ENCODE data around the gene RRAS2.

RRAS2 gene

GRCh38 chr11:14232652-14233051 is 126.3 kb downstream of the RRAS2 start:
- POLR2A ChIA-PET = no interaction called here
- no peak for DNase-seq (ENCODE audit: low read depth, low spot score)
- no peak overlapping the region for H3K4me3 ChIP-seq (ENCODE audit: low read depth, low read length)
- TF ChIP-seq CTCF (IDR thresholded peaks at IDR 0.05; ENCODE audit: insufficient read depth, low read length, missing control alignments) = peak; percentile 31
- CTCF ChIA-PET = no interaction called here

- H3K4me3 ChIP-seq (ENCODE audit: low read depth, low read length) = no peak overlapping the region
- CTCF ChIA-PET = interaction anchor here (1.4 kb wide), 1 partner anchor 19 kb away, joined by 5 read pairs; no protein-coding TSS in a partner anchor
- TF ChIP-seq CTCF (IDR thresholded peaks at IDR 0.05; ENCODE audit: insufficient read depth, low read length, missing control alignments) = no peak
- no peak for DNase-seq (ENCODE audit: low read depth, low spot score)
- POLR2A ChIA-PET = no interaction called here
These were observed 128.6 kb downstream of the RRAS2 start for GRCh38 chr11:14230407-14230806.

- TF ChIP-seq CTCF (IDR thresholded peaks at IDR 0.05; ENCODE audit: insufficient read depth, low read length, missing control alignments) = no peak
- CTCF ChIA-PET = interaction anchor here (1.4 kb wide), 1 partner anchor 20 kb away, joined by 5 read pairs; no protein-coding TSS in a partner anchor
- POLR2A ChIA-PET = no interaction called here
- no peak for DNase-seq (ENCODE audit: low read depth, low spot score)
- no peak overlapping the region for H3K4me3 ChIP-seq (ENCODE audit: low read depth, low read length)
These were observed 129.5 kb downstream of the RRAS2 start for GRCh38 chr11:14229472-14229871.

GRCh38 chr11:14228356-14228755 is 130.6 kb downstream of the RRAS2 start:
- H3K4me3 ChIP-seq (ENCODE audit: low read depth, low read length) = no peak overlapping the region
- ChIA-PET CTCF (no interaction called here), POLR2A (no interaction called here)
- TF ChIP-seq CTCF (IDR thresholded peaks at IDR 0.05; ENCODE audit: insufficient read depth, low read length, missing control alignments) = no peak
- no peak for DNase-seq (ENCODE audit: low read depth, low spot score)
